WTC11 (cell line): Measurements from ENCODE around the gene IVD.

Source experiments
- AR ChIP-seq: fragments of 250-450 bp; sonication (Bioruptor Pico); IDR thresholded peaks from 2 replicates; pipeline ENCODE4 v1.9.0; 2021; ENCODE audit warnings: mild to moderate bottlenecking
- CTCF ChIP-seq: fragments of 200-600 bp; IDR thresholded peaks from 2 replicates; pipeline ENCODE4 v1.8.0; 2022; ENCODE audit warnings: antibody characterized with exemption
- ZNF423 ChIP-seq: fragments of 250-450 bp; sonication (Bioruptor Pico); IDR thresholded peaks from 2 replicates; pipeline ENCODE4 v2.1.2; 2022; ENCODE audit warnings: mild to moderate bottlenecking, moderate library complexity

GRCh38 chr15:40414816-40415215 is 9.2 kb downstream of the IVD start:
- TF ChIP-seq AR (no peak), CTCF (no peak), ZNF423 (CRISPR knock-in tag) (no peak)
